ENCODE results near the gene RHOU.
A peak's percentile ranks its signal among the peaks of the same experiment; 100 is the strongest.

Gene RHOU

GRCh38 chr1:228791791-228792190, 56.5 kb downstream of the RHOU start:
- no peak for DNase-seq

GRCh38 chr1:228792601-228793000, 57.3 kb downstream of the RHOU start:
- no peak for DNase-seq

GRCh38 chr1:228793032-228793431, 57.8 kb downstream of the RHOU start:
- DNase-seq: no peak

- DNase-seq: peak; percentile 47
Observed at GRCh38 chr1:228794173-228794572, 58.9 kb downstream of the RHOU start.

DNA sequence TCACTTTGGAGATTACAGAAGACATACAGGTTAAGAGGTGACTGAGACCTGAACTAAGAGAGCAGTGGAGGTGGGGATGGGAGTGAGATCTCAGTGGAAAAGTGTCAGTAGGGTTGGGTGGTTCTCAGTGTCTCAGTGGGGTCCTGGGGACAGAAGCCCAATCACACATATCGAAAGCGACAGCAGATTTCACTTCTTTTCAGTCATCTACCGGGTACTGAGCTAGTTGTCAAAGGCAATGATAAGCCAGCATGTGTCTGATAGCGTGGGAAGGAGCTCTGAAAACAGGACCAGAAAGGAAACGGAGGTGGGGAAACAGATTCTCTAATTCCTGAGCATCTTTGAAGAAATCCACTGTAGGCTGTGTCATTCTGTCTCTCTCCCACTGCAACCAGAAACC, 59.5 kb downstream of the RHOU start:
- DNase-seq: peak; percentile 67

GRCh38 chr1:228795596-228795995, 60.3 kb downstream of the RHOU start:
- no peak for DNase-seq
